Cortex of kidney (tissue), 1 donor: ENCODE measurements around the gene GYS2.
"Not testable (repeated sequence)": the region's sequence is repeated elsewhere in the genome, so short reads cannot be mapped to it uniquely, and the experiment has no call there.

Source experiments
- DNase-seq: peaks from one replicate; lab custom pipeline; 2025; lab: John Stamatoyannopoulos, UW

GYS2 gene

GRCh38 chr12:21602774-21603173 is 1.9 kb downstream of the GYS2 start:
- DNase-seq = no peak

DNA sequence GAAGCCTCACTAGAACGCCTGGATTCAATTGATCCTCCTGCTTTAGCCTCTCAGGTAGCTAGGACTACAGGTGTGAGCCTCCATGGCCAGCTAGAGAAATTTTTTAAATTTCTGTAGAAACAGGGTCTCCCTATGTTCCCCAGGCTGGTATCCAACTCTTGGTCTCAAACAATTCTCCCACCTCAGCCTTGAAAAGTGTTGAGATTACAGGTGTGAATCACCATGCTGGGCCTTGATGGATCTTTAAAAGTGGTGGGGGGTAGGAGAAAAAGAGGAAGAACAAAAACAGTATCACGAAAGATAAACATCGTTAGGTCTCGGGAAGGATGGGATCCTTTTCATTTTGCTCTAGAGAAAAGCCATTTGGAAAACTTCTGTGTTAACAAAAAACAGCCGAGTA is 4.5 kb downstream of the GYS2 start:
- DNase-seq = no peak

GRCh38 chr12:21599143-21599999 is 5.3 kb downstream of the GYS2 start:
- DNase-seq = no peak

- no peak for DNase-seq
Measured at GRCh38 chr12:21598651-21599050, 6.0 kb downstream of the GYS2 start.

DNA sequence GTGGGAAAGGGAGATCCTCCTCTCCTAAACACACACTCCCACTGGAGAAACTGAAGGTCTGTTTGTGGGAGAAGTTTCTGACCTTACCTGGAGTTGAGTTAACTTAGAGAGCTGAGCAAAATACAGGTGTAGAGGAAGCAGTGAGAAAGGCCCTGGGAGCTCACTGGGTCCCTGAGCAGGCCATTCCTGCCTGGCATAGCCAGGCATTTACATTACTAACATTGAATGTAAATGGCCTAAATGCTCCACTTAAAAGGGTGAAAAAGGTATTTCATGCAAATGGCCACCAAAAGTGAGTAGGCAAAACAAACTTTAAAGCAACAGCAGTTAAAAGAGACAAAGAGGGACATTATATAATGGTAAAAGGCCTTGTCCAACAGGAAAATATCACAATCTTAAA is 9.3 kb downstream of the GYS2 start:
- not testable (repeated sequence) for DNase-seq

DNA sequence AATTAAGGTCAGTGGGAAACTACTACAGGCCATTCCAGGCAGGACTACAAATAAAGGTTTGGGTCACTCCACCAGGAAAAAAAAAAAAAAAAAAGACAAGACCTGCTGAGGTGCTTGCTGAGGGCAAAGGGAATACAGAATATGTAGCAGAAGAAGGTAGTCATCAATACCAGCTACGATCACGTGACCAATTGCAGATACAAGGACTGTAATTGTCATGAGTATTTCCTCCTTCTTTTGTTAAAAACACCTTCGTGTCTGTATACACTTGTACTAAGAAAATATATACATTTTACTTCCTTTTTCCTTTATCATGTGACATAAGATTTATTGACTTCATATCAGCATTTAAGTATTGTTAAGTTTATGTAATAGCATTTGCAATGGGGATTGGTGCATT is 19.2 kb downstream of the GYS2 start:
- no peak for DNase-seq

DNA sequence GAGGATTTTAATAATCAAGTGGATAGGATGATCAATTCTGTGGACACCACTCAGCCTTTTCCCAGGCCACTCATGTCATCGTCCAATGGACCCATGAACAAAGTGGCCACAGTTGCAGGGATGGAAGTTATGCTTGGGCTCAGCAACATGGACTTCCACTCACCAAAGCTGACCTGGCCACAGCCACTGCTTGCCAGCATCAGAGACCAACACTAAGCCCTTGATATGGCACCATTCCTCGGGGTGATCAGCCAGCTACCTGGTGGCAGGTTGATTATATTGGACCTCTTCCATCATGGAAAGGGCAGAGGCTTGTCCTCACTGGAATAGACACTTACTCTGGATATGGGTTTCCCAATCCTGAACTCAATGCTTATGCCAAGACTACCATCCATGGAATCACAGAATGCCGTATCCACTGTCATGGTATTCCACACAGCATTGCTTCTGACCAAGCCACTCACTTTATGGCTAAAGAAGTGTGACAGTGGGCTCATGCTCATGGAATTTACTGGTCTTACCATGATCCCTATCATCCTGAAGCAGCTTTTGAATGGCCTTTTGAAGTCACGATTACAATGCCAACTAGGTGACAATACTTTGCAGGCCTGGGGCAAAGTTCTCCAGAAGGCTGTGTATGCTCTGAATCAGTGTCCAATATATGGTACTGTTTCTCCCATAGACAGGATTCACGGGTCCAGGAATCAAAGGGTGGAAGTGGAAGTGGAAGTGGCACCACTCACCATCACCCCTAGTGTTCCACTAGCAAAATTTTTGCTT is 20.1 kb downstream of the GYS2 start:
- DNase-seq = not testable (repeated sequence)

GRCh38 chr12:21583587-21583986 is 21.1 kb downstream of the GYS2 start:
- DNase-seq = no peak

DNA sequence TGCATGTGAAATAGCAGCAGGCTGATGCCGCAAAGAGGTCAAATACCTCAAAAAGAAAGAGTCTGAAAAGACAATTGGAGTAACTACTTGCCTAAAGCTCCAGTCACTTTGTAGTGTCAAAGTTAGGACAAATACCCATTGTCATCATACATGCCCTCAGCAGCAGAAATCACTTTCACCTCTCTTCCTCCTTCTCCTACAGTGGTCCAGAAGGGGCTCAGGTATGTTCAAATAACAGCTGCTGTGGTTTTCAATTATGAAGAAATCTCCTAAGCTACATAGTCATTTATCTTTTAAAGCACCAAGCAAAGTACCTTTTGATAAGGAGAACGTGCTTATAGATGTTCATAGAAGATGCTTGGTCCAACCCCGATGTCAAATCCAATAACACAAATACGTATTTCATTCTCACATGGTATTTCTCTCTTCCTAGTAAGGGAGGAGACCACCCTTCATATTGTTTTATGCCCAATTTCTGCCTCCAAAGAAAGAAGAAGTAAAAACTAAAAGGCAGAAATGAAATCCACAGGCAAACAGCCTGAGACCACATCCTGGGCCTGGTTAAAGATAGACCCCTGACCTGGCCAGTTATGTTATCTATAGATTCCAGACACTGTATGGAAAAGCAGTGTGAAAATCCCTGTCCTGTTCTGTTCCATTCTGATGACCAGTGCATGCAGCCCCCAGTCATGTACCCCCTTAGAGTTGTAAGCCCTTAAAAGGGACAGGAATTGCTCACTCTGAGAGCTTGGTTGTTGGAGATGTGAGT is 23.7 kb downstream of the GYS2 start:
- no peak for DNase-seq

GRCh38 chr12:21577516-21577915 is 27.1 kb downstream of the GYS2 start:
- DNase-seq = no peak

DNA sequence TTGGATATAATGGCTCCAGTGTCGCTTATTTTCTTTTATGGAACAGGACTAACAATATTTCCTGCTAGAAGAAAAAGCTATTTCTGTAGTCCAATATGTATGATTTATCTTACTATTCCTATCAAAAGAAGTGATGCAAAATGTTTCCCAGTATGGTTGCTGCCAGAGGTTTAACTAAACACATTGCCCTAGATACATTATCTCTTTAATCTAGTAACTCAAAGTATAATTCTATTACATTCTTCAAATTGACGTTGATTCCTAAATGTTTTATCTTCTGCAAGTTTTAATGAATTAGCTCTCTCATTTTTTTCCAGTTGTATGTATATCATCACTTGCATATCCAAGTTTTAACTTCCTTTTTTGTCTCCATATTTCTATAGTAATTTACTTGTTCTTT is 28.2 kb downstream of the GYS2 start:
- no peak for DNase-seq

GRCh38 chr12:21573733-21574358 is 30.8 kb downstream of the GYS2 start:
- no peak for DNase-seq

- no peak for DNase-seq
Measured at GRCh38 chr12:21571046-21571445, 33.6 kb downstream of the GYS2 start.

GRCh38 chr12:21568115-21568514 is 36.5 kb downstream of the GYS2 start:
- DNase-seq = no peak

DNA sequence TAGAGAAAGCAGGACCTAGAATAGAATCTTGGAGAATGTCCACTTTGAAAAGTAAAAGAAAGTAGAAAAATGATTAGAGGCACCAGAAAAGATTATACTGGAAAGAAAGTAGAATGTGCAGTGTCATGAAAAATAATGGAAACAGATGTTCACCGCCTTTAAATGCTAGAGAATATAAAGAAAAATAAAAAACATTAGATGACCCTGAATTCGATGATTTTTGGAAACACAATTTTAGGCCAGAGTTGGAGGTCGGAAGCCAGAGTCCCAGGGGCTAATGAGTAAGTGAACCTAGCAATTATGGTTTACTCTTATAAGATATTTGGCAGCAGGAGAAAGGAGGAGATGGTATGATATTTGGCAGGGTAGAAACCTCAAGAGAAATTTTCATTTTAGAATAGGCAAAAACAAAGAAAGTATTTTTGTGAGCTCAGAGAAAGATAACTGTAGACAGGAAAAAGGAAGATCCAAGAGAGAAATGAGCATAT is 37.7 kb downstream of the GYS2 start:
- no peak for DNase-seq

GRCh38 chr12:21566223-21566906 is 38.3 kb downstream of the GYS2 start:
- DNase-seq = no peak

- no peak for DNase-seq
Measured at GRCh38 chr12:21562859-21563258, 41.8 kb downstream of the GYS2 start.

- no peak for DNase-seq
Measured at GRCh38 chr12:21561158-21561557, 43.5 kb downstream of the GYS2 start.

GRCh38 chr12:21559855-21560569 is 44.6 kb downstream of the GYS2 start:
- no peak for DNase-seq

DNA sequence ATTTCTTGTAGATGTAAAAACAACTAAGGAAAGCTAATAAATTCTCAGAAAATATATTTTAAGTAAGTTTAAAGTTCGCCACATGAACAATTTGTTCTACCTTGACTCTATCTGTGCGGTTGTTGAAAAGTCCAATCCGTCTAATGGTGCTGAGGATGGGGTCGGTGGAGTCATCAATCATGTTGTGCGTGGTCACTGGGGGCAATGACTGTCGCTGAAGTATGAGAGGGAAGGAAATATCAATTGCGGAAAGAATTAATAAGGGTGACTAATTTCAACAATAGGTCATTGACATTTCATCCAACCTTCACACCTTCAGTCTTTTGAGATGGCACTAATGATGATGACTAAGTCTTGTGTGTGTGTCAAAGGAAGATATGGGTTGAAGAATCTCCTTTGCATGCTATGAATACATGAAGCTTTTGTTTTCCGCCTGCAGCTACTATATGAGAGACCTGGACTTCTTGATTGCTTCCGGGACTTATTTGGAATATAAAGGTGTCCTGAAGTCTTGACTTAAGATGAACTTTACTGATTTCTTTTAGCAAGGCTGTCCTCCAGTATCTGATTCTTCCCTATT is 46.5 kb downstream of the GYS2 start:
- DNase-seq = no peak
